Endothelial cell of umbilical vein (primary cell): ENCODE data around the gene STK38.

Experiments
- CTCF ChIP-seq, 2 donors: IDR thresholded peaks; 1 replicate in 1 of 2; 2 replicates in 1 of 2; pipeline ENCODE4 v1.5.1; 2011; ENCODE audit warnings: low read length in 2 of 2, mild to moderate bottlenecking in 2 of 2, moderate library complexity in 2 of 2, control low read depth in 1 of 2, inconsistent platforms in 1 of 2, low read depth in 1 of 2; ENCODE audit not compliant: insufficient read depth in 1 of 2; ENCODE audit errors: extremely low read depth in 1 of 2
- EZH2 ChIP-seq: IDR thresholded peaks from 2 replicates; pipeline ENCODE4 v1.6.1; 2012; ENCODE audit warnings: borderline replicate concordance, low read depth, mild to moderate bottlenecking, moderate library complexity, low read length, inconsistent platforms; ENCODE audit not compliant: severe bottlenecking
- FOS ChIP-seq: IDR thresholded peaks from 2 replicates; pipeline ENCODE4 v1.6.1; 2011; ENCODE audit warnings: mild to moderate bottlenecking, low read length, moderate library complexity, borderline replicate concordance; ENCODE audit not compliant: insufficient read depth
- JUN ChIP-seq: IDR thresholded peaks from 2 replicates; pipeline ENCODE4 v1.6.1; 2011; ENCODE audit warnings: borderline replicate concordance, low read depth; ENCODE audit not compliant: insufficient read length, insufficient read depth
- MYC ChIP-seq: IDR thresholded peaks from one replicate; pipeline ENCODE4 v1.6.1; 2011; ENCODE audit warnings: mild to moderate bottlenecking, low read depth, low read length
- POLR2A ChIP-seq: IDR thresholded peaks from 2 replicates; pipeline ENCODE4 v1.6.1; 2012; ENCODE audit warnings: low read depth, mild to moderate bottlenecking, control low read depth, low read length
- POLR2AphosphoS5 ChIP-seq: IDR thresholded peaks from 2 replicates; pipeline ENCODE4 v1.6.1; 2012; ENCODE audit warnings: low read depth, mild to moderate bottlenecking, control low read depth, low read length, moderate library complexity; ENCODE audit not compliant: insufficient read depth
- TF ChIP-seq, protein P1 (sequence below): IDR thresholded peaks from 2 replicates; pipeline ENCODE4 v1.6.1; 2011; ENCODE audit not compliant: insufficient read depth, insufficient read length

DNA sequence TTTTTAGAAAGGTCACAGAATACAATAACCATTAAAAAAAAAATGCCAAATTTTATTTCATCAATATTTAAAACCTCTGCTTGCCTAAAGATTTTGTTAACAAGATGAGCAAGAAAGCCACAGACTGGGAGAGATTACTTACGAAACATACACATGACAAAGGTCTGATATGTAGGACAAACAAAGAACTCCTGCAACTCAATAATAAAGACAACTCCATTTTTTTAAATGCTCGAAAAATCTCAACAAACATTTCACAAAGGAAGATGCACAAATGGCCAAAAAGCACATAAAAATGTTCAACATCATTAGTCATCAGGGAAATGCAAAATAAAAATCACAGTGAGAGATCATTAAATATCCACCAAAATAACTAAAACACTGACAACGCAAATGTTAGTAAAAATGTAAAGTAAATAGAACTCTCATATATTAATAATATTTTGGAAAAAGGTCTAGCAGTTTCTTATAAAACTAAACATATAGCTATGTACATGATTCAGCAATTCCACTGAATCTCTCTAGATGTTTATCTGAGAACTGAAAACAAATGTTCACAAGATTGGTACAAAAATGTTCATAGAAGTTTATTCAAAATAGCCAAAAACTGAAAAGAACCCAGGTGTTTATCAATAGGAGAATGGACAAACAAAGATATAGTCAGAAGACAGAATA lies 10.3 kb downstream of the STK38 start:
- no peak for TF ChIP-seq EZH2
- TF ChIP-seq CTCF (IDR thresholded peaks at IDR 0.05; ENCODE audit: extremely low read depth in 1 of 2, insufficient read depth in 1 of 2, low read depth in 1 of 2, low read length in 2 of 2): no peak
- TF ChIP-seq, protein P1, sequence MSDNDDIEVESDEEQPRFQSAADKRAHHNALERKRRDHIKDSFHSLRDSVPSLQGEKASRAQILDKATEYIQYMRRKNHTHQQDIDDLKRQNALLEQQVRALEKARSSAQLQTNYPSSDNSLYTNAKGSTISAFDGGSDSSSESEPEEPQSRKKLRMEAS: no peak
- TF ChIP-seq POLR2A: no peak
- TF ChIP-seq POLR2AphosphoS5: no peak
- no peak for TF ChIP-seq JUN
- TF ChIP-seq FOS: no peak
- no peak for TF ChIP-seq MYC
